NOMO-1 (cell line): ENCODE results near the gene PDE4B.

Source experiments
- DNase-seq, 2 experiments: peaks; one replicate each; lab custom pipeline; 2025; ENCODE audit not compliant: unreplicated experiment in 2 of 2; lab: John Stamatoyannopoulos, UW

Gene PDE4B

GRCh38 chr1:66349242-66349641 lies 556.5 kb downstream of the PDE4B start:
- no peak for DNase-seq

GRCh38 chr1:66350001-66350547 lies 557.4 kb downstream of the PDE4B start:
- DNase-seq, result peak; percentile 77 to 80

- DNase-seq, result no peak
These were observed 558.8 kb downstream of the PDE4B start for GRCh38 chr1:66351478-66351877.

GRCh38 chr1:66351913-66352312 lies 559.2 kb downstream of the PDE4B start:
- no peak for DNase-seq

- no peak for DNase-seq
These were observed 560.1 kb downstream of the PDE4B start for GRCh38 chr1:66352792-66353191.

GRCh38 chr1:66353257-66353656 lies 560.6 kb downstream of the PDE4B start:
- no peak for DNase-seq

GRCh38 chr1:66354311-66355201 lies 561.9 kb downstream of the PDE4B start:
- no peak for DNase-seq

GRCh38 chr1:66355756-66356155 lies 563.1 kb downstream of the PDE4B start:
- DNase-seq, result no peak

GRCh38 chr1:66356605-66357004 lies 563.9 kb downstream of the PDE4B start:
- no peak for DNase-seq

- DNase-seq, result no peak
These were observed 564.3 kb downstream of the PDE4B start for GRCh38 chr1:66357021-66357420.

- no peak for DNase-seq
These were observed 564.9 kb downstream of the PDE4B start for GRCh38 chr1:66357478-66358197.

GRCh38 chr1:66359269-66359668 lies 566.6 kb downstream of the PDE4B start:
- no peak for DNase-seq

- DNase-seq, result no peak
These were observed 567.1 kb downstream of the PDE4B start for GRCh38 chr1:66359815-66360214.

GRCh38 chr1:66360285-66360724 lies 567.6 kb downstream of the PDE4B start:
- DNase-seq, result no peak

- DNase-seq, result peak; percentile 13 to 37
These were observed 572.1 kb downstream of the PDE4B start for GRCh38 chr1:66364578-66365391.

- DNase-seq, result no peak
These were observed 572.9 kb downstream of the PDE4B start for GRCh38 chr1:66365635-66366034.

- DNase-seq, result no peak
These were observed 573.9 kb downstream of the PDE4B start for GRCh38 chr1:66366634-66367033.

- DNase-seq, result peak in 1 of 2 experiments; percentile 20
These were observed 574.7 kb downstream of the PDE4B start for GRCh38 chr1:66367369-66367768.

GRCh38 chr1:66368261-66368660 lies 575.6 kb downstream of the PDE4B start:
- no peak for DNase-seq

- no peak for DNase-seq
These were observed 577.8 kb downstream of the PDE4B start for GRCh38 chr1:66370462-66370971.
